Thymus (tissue), 11 donors: ENCODE data around the gene TBC1D8. TPM values are rescaled to one million over a fixed set of nuclear protein-coding genes. Genes with fewer than 3 reads are reported as not detected.

Source experiments
- DNase-seq, 9 donors: peaks; one replicate each; pipeline ENCODE4 v3.0.0-alpha.2; 2013; ENCODE audit warnings: low spot score in 9 of 9, low read depth in 6 of 9, missing footprints in 1 of 9
- H3K27ac ChIP-seq, 2 donors: one replicate each; pipeline ENCODE4 v1.5.1; 2013; ENCODE audit warnings: control low read depth in 1 of 2, low read depth in 1 of 2, low read length in 1 of 2, mild to moderate bottlenecking in 1 of 2, moderate library complexity in 1 of 2
- H3K27me3 ChIP-seq, 2 donors: one replicate each; pipeline ENCODE4 v1.5.1; 2013; ENCODE audit warnings: low read length in 1 of 2; ENCODE audit not compliant: control insufficient read depth in 2 of 2, insufficient read depth in 1 of 2
- H3K36me3 ChIP-seq, 2 donors: one replicate each; pipeline ENCODE4 v1.5.1; 2013; ENCODE audit warnings: low read length in 1 of 2, mild to moderate bottlenecking in 1 of 2, moderate library complexity in 1 of 2; ENCODE audit not compliant: control insufficient read depth in 2 of 2, insufficient read depth in 2 of 2
- H3K4me1 ChIP-seq, 2 donors: one replicate each; pipeline ENCODE4 v1.5.1; 2013; ENCODE audit warnings: low read length in 2 of 2; ENCODE audit not compliant: control insufficient read depth in 2 of 2, insufficient read depth in 2 of 2
- H3K4me3 ChIP-seq, 2 donors: one replicate each; pipeline ENCODE4 v1.5.1; 2013; ENCODE audit warnings: low read length in 2 of 2, control low read depth in 1 of 2, mild to moderate bottlenecking in 1 of 2
- H3K9me3 ChIP-seq, 2 donors: one replicate each; pipeline ENCODE4 v1.5.1; 2013; ENCODE audit warnings: low read length in 1 of 2, mild to moderate bottlenecking in 1 of 2; ENCODE audit not compliant: control insufficient read depth in 2 of 2, insufficient read depth in 1 of 2
- WGBS: extraction: QIAGEN DNeasy Blood & Tissue Kit; methylation state at CpG from one replicate; pipeline ENCODE4 v1.1.7; 2013; 5-methylcytosine and 5-hydroxymethylcytosine counted together
- polyA plus RNA-seq: library from polyadenylated mRNA; stranded (reverse); fragments of 200-250 nt; gene quantifications from one replicate; pipeline ENCODE4 v1.2.3, GENCODE V29; 2013
- total RNA-seq: library from RNA; stranded (reverse); fragments of 120-200 nt; gene quantifications from one replicate; pipeline ENCODE4 v1.2.4, GENCODE V29; 2013
- donor health status: healthy.

Gene TBC1D8
- total and polyA plus RNA-seq, 2 donors = 7.7 to 16.5 TPM

- H3K36me3 ChIP-seq = no peaks in the 10 kb centered on the region
- H3K4me1 ChIP-seq = peaks cover 0 to 6% of the 10 kb centered on the region in 2 donors
- H3K27ac ChIP-seq = no peak overlapping the region
- DNase-seq = no peak
- H3K4me3 ChIP-seq = no peak overlapping the region
- no peaks in the 10 kb centered on the region for H3K9me3 ChIP-seq
- no peaks in the 10 kb centered on the region for H3K27me3 ChIP-seq
- 89% methylated on average over 2 of the region's 2 CpGs for WGBS
Measured at GRCh38 chr2:101119431-101119830, 31.8 kb downstream of the TBC1D8 start.

- no peaks in the 10 kb centered on the region for H3K36me3 ChIP-seq
- no peaks in the 10 kb centered on the region for H3K9me3 ChIP-seq
- H3K4me3 ChIP-seq = no peak overlapping the region
- H3K27me3 ChIP-seq = no peaks in the 10 kb centered on the region
- 98% methylated on average over 9 of the region's 9 CpGs for WGBS
- H3K27ac ChIP-seq = no peak overlapping the region
- DNase-seq = no peak
- H3K4me1 ChIP-seq = peaks cover 0 to 12% of the 10 kb centered on the region in 2 donors
Measured at GRCh38 chr2:101116841-101117552, 34.2 kb downstream of the TBC1D8 start.

GRCh38 chr2:101116348-101116747, 34.8 kb downstream of the TBC1D8 start:
- no peaks in the 10 kb centered on the region for H3K27me3 ChIP-seq
- H3K9me3 ChIP-seq = no peaks in the 10 kb centered on the region
- no peak overlapping the region for H3K27ac ChIP-seq
- no peak for DNase-seq
- no peak overlapping the region for H3K4me3 ChIP-seq
- 87% methylated on average over 4 of the region's 4 CpGs for WGBS
- no peaks in the 10 kb centered on the region for H3K36me3 ChIP-seq
- peaks cover 0 to 12% of the 10 kb centered on the region in 2 donors for H3K4me1 ChIP-seq

- H3K9me3 ChIP-seq = no peaks in the 10 kb centered on the region
- peaks cover 0 to 12% of the 10 kb centered on the region in 2 donors for H3K4me1 ChIP-seq
- no peak overlapping the region for H3K27ac ChIP-seq
- no peaks in the 10 kb centered on the region for H3K27me3 ChIP-seq
- no peaks in the 10 kb centered on the region for H3K36me3 ChIP-seq
- no peak overlapping the region for H3K4me3 ChIP-seq
- WGBS = 98% methylated on average over 4 of the region's 4 CpGs
- DNase-seq = no peak
Measured at GRCh38 chr2:101115664-101116063, 35.5 kb downstream of the TBC1D8 start.

GRCh38 chr2:101114815-101115214, 36.4 kb downstream of the TBC1D8 start:
- Histone ChIP-seq H3K27me3 (no peaks in the 10 kb centered on the region), H3K36me3 (no peaks in the 10 kb centered on the region), H3K4me1 (peaks cover 0 to 12% of the 10 kb centered on the region in 2 donors), H3K9me3 (no peaks in the 10 kb centered on the region), H3K4me3 (no peak overlapping the region), H3K27ac (no peak overlapping the region)
- 41% methylated on average over 6 of the region's 6 CpGs for WGBS
- DNase-seq = no peak

GRCh38 chr2:101114268-101114783, 36.9 kb downstream of the TBC1D8 start:
- DNase-seq = no peak
- Histone ChIP-seq H3K4me1 (peaks cover 0 to 14% of the 10 kb centered on the region in 2 donors), H3K36me3 (no peaks in the 10 kb centered on the region), H3K27ac (no peak overlapping the region), H3K9me3 (no peaks in the 10 kb centered on the region), H3K27me3 (no peaks in the 10 kb centered on the region), H3K4me3 (no peak overlapping the region)
- 87% methylated on average over 5 of the region's 5 CpGs for WGBS

GRCh38 chr2:101113441-101114267, 37.5 kb downstream of the TBC1D8 start:
- peak in 2 of 9 donors; percentile 16 to 37 for DNase-seq
- Histone ChIP-seq H3K27me3 (no peaks in the 10 kb centered on the region), H3K9me3 (no peaks in the 10 kb centered on the region), H3K4me1 (peaks cover 0 to 14% of the 10 kb centered on the region in 2 donors), H3K27ac (no peak overlapping the region), H3K4me3 (no peak overlapping the region), H3K36me3 (no peaks in the 10 kb centered on the region)
- WGBS = 84% methylated on average over 10 of the region's 10 CpGs

GRCh38 chr2:101112772-101113157, 38.4 kb downstream of the TBC1D8 start:
- Histone ChIP-seq H3K27ac (peak overlapping the region; percentile 29 to 36), H3K36me3 (no peaks in the 10 kb centered on the region), H3K4me3 (no peak overlapping the region), H3K27me3 (no peaks in the 10 kb centered on the region), H3K9me3 (no peaks in the 10 kb centered on the region), H3K4me1 (peaks cover 0 to 14% of the 10 kb centered on the region in 2 donors)
- DNase-seq = no peak
- 84% methylated on average over 6 of the region's 6 CpGs for whole genome bisulfite sequencing
